Measurements from ENCODE around the gene GRIP1. TPM values are rescaled to one million over a fixed set of nuclear protein-coding genes. Genes with fewer than 3 reads are reported as not detected.

GRIP1 gene
- total RNA-seq, 1 experiment from 2014 or later = 0.23 TPM

DNA sequence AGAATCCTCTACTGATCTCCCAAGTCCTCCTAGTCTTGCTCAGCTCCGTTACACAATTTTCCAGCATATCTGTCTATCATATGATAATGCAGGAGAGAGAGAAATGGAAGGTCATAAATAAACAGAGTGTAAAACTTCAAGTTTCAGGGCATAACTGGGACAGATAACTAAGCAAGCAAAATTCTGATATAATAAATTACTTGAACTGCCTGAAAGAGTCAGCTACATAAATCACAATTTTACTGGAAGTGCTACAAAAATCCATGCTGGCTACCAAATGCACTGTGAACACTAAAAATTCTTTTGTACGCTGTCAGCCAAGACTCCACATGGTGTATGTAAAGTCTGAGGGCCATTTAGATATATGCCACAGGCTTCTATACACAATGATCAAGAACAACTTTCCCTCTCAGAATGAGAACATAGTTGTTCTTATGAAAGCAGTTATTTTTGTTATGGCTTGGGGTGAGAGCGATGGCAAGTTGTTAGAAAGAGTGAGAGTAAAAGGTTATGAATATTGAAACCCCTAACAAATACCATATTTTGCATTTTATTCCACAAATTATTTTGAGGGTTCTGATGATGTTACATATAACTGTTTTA is 41.1 kb downstream of the GRIP1 start:
- H3K4me3 Mint-ChIP-seq (ENCODE audit: unreplicated experiment) = no peak overlapping the region
- POLR2A ChIA-PET = no interaction called here
- CTCF ChIA-PET = no interaction called here
- Histone ChIP-seq H3K27me3 (replicated peaks; ENCODE audit: control insufficient read depth, insufficient read depth, low read length) (no peaks in the 10 kb centered on the region), H3K4me3 (ENCODE audit: low read depth, low read length) (no peak overlapping the region), H3K36me3 (ENCODE audit: control insufficient read depth, insufficient read depth, low read length) (no peaks in the 10 kb centered on the region), H3K9me3 (no peaks in the 10 kb centered on the region), H3K4me1 (no peaks in the 10 kb centered on the region)
- H3K36me3 Mint-ChIP-seq (ENCODE audit: insufficient read depth, unreplicated experiment) = no peaks in the 10 kb centered on the region
- H3K4me1 Mint-ChIP-seq (ENCODE audit: low read depth, unreplicated experiment) = no peaks in the 10 kb centered on the region
- no TSS peak for BruUV-seq (replicated peaks)
- H3K9me3 Mint-ChIP-seq (ENCODE audit: unreplicated experiment) = no peaks in the 10 kb centered on the region
- peaks cover 5% of the 10 kb centered on the region for H3K27me3 Mint-ChIP-seq (ENCODE audit: insufficient read depth, unreplicated experiment)
- H3K27ac Mint-ChIP-seq (ENCODE audit: unreplicated experiment) = no peak overlapping the region
- no peak for DNase-seq
- intact Hi-C loops (cut with micrococcal nuclease; ENCODE audit: unreplicated experiment) = no loop called here
- TF ChIP-seq, protein P1, sequence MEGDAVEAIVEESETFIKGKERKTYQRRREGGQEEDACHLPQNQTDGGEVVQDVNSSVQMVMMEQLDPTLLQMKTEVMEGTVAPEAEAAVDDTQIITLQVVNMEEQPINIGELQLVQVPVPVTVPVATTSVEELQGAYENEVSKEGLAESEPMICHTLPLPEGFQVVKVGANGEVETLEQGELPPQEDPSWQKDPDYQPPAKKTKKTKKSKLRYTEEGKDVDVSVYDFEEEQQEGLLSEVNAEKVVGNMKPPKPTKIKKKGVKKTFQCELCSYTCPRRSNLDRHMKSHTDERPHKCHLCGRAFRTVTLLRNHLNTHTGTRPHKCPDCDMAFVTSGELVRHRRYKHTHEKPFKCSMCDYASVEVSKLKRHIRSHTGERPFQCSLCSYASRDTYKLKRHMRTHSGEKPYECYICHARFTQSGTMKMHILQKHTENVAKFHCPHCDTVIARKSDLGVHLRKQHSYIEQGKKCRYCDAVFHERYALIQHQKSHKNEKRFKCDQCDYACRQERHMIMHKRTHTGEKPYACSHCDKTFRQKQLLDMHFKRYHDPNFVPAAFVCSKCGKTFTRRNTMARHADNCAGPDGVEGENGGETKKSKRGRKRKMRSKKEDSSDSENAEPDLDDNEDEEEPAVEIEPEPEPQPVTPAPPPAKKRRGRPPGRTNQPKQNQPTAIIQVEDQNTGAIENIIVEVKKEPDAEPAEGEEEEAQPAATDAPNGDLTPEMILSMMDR (IDR thresholded peaks at IDR 0.05; ENCODE audit: insufficient read depth in 1 of 2, low read depth in 1 of 2, low read length in 1 of 2, severe bottlenecking in 1 of 2, unreplicated experiment in 1 of 2) = no peak

DNA sequence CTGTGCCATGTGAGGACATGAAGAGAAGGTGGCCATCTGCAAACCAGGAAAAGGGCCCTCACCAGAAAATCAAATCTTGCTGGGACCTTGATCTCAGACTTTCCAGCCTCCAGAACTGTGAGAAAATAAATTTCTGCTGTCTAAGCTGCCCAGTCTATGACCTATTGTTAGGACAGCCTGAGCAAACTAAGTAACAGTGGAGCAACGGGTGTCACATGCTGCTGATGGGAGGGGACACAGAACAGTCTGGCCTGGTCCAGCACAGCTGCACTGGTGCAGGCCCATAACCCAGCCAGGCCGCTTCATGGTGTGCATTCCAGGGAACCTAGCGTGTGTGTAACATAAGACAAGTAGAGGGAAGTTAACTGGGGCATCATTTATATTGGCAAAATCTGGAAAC is 42.1 kb downstream of the GRIP1 start:
- H3K36me3 ChIP-seq (ENCODE audit: control insufficient read depth, insufficient read depth, low read length) = no peaks in the 10 kb centered on the region
- H3K4me3 Mint-ChIP-seq (ENCODE audit: unreplicated experiment) = no peak overlapping the region
- no peak overlapping the region for H3K4me3 ChIP-seq (ENCODE audit: low read depth, low read length)
- POLR2A ChIA-PET = no interaction called here
- no peaks in the 10 kb centered on the region for H3K27me3 Mint-ChIP-seq (ENCODE audit: insufficient read depth, unreplicated experiment)
- CTCF ChIA-PET = no interaction called here
- no peaks in the 10 kb centered on the region for H3K4me1 Mint-ChIP-seq (ENCODE audit: low read depth, unreplicated experiment)
- TF ChIP-seq, protein P1 (IDR thresholded peaks at IDR 0.05; ENCODE audit: insufficient read depth in 1 of 2, low read depth in 1 of 2, low read length in 1 of 2, severe bottlenecking in 1 of 2, unreplicated experiment in 1 of 2) = no peak
- peak in 1 of 2 experiments; percentile 34 for DNase-seq
- no peak overlapping the region for H3K27ac Mint-ChIP-seq (ENCODE audit: unreplicated experiment)
- H3K4me1 ChIP-seq = no peaks in the 10 kb centered on the region
- no peaks in the 10 kb centered on the region for H3K9me3 ChIP-seq
- BruUV-seq (replicated peaks) = no TSS peak
- H3K27me3 ChIP-seq (replicated peaks; ENCODE audit: control insufficient read depth, insufficient read depth, low read length) = no peaks in the 10 kb centered on the region
- intact Hi-C loops (cut with micrococcal nuclease; ENCODE audit: unreplicated experiment) = no loop called here
- H3K36me3 Mint-ChIP-seq (ENCODE audit: insufficient read depth, unreplicated experiment) = no peaks in the 10 kb centered on the region
- H3K9me3 Mint-ChIP-seq (ENCODE audit: unreplicated experiment) = no peaks in the 10 kb centered on the region

DNA sequence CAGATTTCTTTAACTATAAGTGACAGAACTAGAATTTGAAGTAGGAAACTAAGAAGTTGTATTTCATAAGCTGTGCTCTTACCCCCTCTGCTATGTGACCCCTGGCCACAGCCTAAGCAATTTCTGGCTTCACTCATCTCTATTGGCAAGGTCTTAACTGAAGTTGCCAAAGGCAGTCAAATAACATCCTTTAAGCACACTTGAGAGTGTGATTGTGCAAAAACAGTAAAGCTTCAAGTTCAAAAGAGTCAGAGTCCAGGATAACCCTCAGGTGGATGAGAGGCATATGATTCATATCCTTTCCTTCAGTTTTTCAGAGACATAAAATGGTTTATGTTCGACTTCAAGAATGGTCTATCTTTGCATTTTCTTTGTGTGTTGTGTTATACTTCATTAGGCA is 45.2 kb downstream of the GRIP1 start:
- POLR2A ChIA-PET = no interaction called here
- intact Hi-C loops (cut with micrococcal nuclease; ENCODE audit: unreplicated experiment) = no loop called here
- H3K27ac Mint-ChIP-seq (ENCODE audit: unreplicated experiment) = no peak overlapping the region
- TF ChIP-seq, protein P1 (IDR thresholded peaks at IDR 0.05; ENCODE audit: insufficient read depth in 1 of 2, low read depth in 1 of 2, low read length in 1 of 2, severe bottlenecking in 1 of 2, unreplicated experiment in 1 of 2) = no peak
- peaks cover 5% of the 10 kb centered on the region; the same call in 1 of the 2 replicates for H3K4me1 ChIP-seq
- H3K36me3 ChIP-seq (ENCODE audit: control insufficient read depth, insufficient read depth, low read length) = no peaks in the 10 kb centered on the region
- no peaks in the 10 kb centered on the region for H3K36me3 Mint-ChIP-seq (ENCODE audit: insufficient read depth, unreplicated experiment)
- H3K27me3 ChIP-seq (replicated peaks; ENCODE audit: control insufficient read depth, insufficient read depth, low read length) = no peaks in the 10 kb centered on the region
- H3K4me3 Mint-ChIP-seq (ENCODE audit: unreplicated experiment) = no peak overlapping the region
- H3K9me3 ChIP-seq = no peaks in the 10 kb centered on the region
- BruUV-seq (replicated peaks) = no TSS peak
- no peaks in the 10 kb centered on the region for H3K27me3 Mint-ChIP-seq (ENCODE audit: insufficient read depth, unreplicated experiment)
- no peak overlapping the region for H3K4me3 ChIP-seq (ENCODE audit: low read depth, low read length)
- CTCF ChIA-PET = no interaction called here
- H3K9me3 Mint-ChIP-seq (ENCODE audit: unreplicated experiment) = no peaks in the 10 kb centered on the region
- no peak for DNase-seq
- H3K4me1 Mint-ChIP-seq (ENCODE audit: low read depth, unreplicated experiment) = no peaks in the 10 kb centered on the region
